ENCODE data around the gene OXER1. TPM values are rescaled to one million over a fixed set of nuclear protein-coding genes. Genes with fewer than 3 reads are reported as not detected.

Gene OXER1
- total and polyA plus RNA-seq, 2 of the 13 experiments (the other 11 are each of a cell fraction or from before 2014, with no cell fraction given) = 8.0 to 9.0 TPM

GRCh38 chr2:42794271-42795046 lies 30.5 kb upstream of the OXER1 start (continued):
- TF ChIP-seq ZNF121 (CRISPR knock-in tag; IDR thresholded peaks at IDR 0.05) (no peak), TOE1 (CRISPR knock-in tag; IDR thresholded peaks at IDR 0.05) (no peak), PBX2 (CRISPR knock-in tag; IDR thresholded peaks at IDR 0.05) (no peak), ZNF431 (CRISPR knock-in tag; IDR thresholded peaks at IDR 0.05; ENCODE audit: borderline replicate concordance, low read depth) (no peak), NFKB2 (CRISPR knock-in tag; IDR thresholded peaks at IDR 0.05; ENCODE audit: borderline replicate concordance) (no peak), ZNF709 (CRISPR knock-in tag; IDR thresholded peaks at IDR 0.05) (no peak), ZBTB4 (CRISPR knock-in tag; IDR thresholded peaks at IDR 0.05; ENCODE audit: borderline replicate concordance) (0 out of 2 replicates have a peak, but pooled peaks have one; percentile 78), ZNF768 (CRISPR knock-in tag; IDR thresholded peaks at IDR 0.05) (peak; percentile 60), EEA1 (CRISPR knock-in tag; IDR thresholded peaks at IDR 0.05; ENCODE audit: borderline replicate concordance) (no peak), THYN1 (CRISPR knock-in tag; IDR thresholded peaks at IDR 0.05; ENCODE audit: borderline replicate concordance, low read depth) (no peak), NPAS2 (CRISPR knock-in tag; IDR thresholded peaks at IDR 0.05; ENCODE audit: borderline replicate concordance) (no peak), PAF1 (CRISPR knock-in tag; IDR thresholded peaks at IDR 0.05) (no peak), ZNF777 (CRISPR knock-in tag; IDR thresholded peaks at IDR 0.05) (no peak), TFDP1 (CRISPR knock-in tag; IDR thresholded peaks at IDR 0.05; ENCODE audit: borderline replicate concordance) (no peak), MBD4 (IDR thresholded peaks at IDR 0.05; ENCODE audit: borderline replicate concordance, low read length) (no peak), POLR2AphosphoS5 (IDR thresholded peaks at IDR 0.05; ENCODE audit: low read depth, low read length) (peak; percentile 40; the same call in 1 of the 2 replicates), HMGXB3 (CRISPR knock-in tag; IDR thresholded peaks at IDR 0.05; ENCODE audit: borderline replicate concordance) (no peak), ZNF569 (CRISPR knock-in tag; IDR thresholded peaks at IDR 0.05; ENCODE audit: borderline replicate concordance) (no peak), ZBTB7B (CRISPR knock-in tag; IDR thresholded peaks at IDR 0.05) (no peak), ZNF17 (CRISPR knock-in tag; IDR thresholded peaks at IDR 0.05) (no peak)
